Peyer's patch (tissue), 4 donors: ENCODE measurements around the gene SLC44A3. TPM values are rescaled to one million over a fixed set of nuclear protein-coding genes. Genes with fewer than 3 reads are reported as not detected.

Source experiments
- DNase-seq, 3 donors: peaks; one replicate each; pipeline ENCODE4 v3.0.0-alpha.2; 2017 to 2019
- H3K27ac ChIP-seq, 4 donors: fragments of 200-600 bp; sonication (generic); one replicate each; pipeline ENCODE4 v1.5.1; 2016 to 2019
- H3K27me3 ChIP-seq, 2 donors: fragments of 200-600 bp; sonication (generic); one replicate each; pipeline ENCODE4 v1.5.1; 2019
- H3K36me3 ChIP-seq, 3 donors: fragments of 200-600 bp; sonication (generic); one replicate each; pipeline ENCODE4 v1.5.1; 2016 to 2019
- H3K4me1 ChIP-seq, 4 donors: fragments of 200-600 bp; sonication (generic); one replicate each; pipeline ENCODE4 v1.5.1; 2016 to 2019
- H3K4me3 ChIP-seq, 4 donors: fragments of 200-600 bp; sonication (generic); 1 replicate in 3 of 4; 2 replicates in 1 of 4; pipeline ENCODE4 v1.5.1; 2016 to 2019; ENCODE audit warnings: mild to moderate bottlenecking in 1 of 4
- H3K9me3 ChIP-seq, 4 donors: fragments of 200-600 bp; sonication (generic); one replicate each; pipeline ENCODE4 v1.5.1; 2016 to 2019; ENCODE audit warnings: mild to moderate bottlenecking in 1 of 4
- CTCF ChIP-seq, 6 experiments: fragments of 450-650 bp in 4 of 6; fragments of 200-600 bp in 2 of 6; sonication (generic) in 1 of 6; IDR thresholded peaks; one replicate each; pipeline ENCODE4 v1.5.1; 2017 to 2019; ENCODE audit warnings: antibody characterized with exemption in 6 of 6, mild to moderate bottlenecking in 3 of 6, moderate library complexity in 1 of 6
- POLR2A ChIP-seq, 2 donors: fragments of 450-650 bp; IDR thresholded peaks; one replicate each; pipeline ENCODE4 v1.5.1; 2017; ENCODE audit warnings: antibody characterized with exemption in 2 of 2, mild to moderate bottlenecking in 2 of 2, moderate library complexity in 2 of 2
- total RNA-seq, 4 donors: library from RNA; depleted of rRNA; stranded (reverse); fragments of >200 nt; gene quantifications; one replicate each; pipeline ENCODE4 v1.1.0, GENCODE V29; 2016

Gene SLC44A3
- total RNA-seq, 4 donors from 2014 or later: 26.4 to 49.0 (median 40.0) TPM

DNA sequence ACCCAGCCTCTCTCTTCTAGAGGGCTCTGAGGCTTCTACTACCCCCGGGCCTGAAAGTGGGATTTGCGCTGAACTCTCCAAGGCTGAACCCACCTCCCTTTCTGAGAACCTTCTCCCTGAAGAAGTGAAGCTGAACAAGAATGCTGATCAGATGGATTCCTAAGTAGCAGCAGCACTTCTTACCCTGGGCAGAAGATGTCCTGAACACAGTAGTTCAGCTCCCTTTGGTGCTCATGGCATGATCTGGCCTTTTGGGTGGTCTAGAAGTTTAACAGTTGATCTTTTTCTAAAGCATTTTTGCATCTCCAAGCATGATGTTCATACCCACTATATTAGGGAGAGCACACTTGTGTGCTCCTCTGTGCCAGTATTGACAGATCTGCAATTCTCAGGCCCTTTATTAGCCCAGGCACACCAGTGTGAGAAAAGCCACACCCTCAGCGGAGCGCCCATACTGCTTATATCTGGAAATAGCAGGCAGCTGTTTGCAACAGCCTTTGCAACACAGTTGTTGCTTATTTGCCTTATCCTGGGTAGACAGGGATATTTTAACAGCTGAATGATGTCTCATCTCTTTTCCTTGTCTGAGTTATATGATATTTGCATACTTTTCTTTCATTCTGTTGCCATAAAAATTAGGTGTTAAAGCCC lies 72.6 kb downstream of the SLC44A3 start:
- Histone ChIP-seq H3K4me3 (no peak overlapping the region), H3K27me3 (no peaks in the 10 kb centered on the region), H3K36me3 (peaks cover 0 to 45% (median 0%) of the 10 kb centered on the region in 3 donors), H3K27ac (no peak overlapping the region), H3K4me1 (no peaks in the 10 kb centered on the region), H3K9me3 (no peaks in the 10 kb centered on the region)
- TF ChIP-seq POLR2A (IDR thresholded peaks at IDR 0.05): no peak
- TF ChIP-seq CTCF (IDR thresholded peaks at IDR 0.05): no peak
- DNase-seq: no peak

DNA sequence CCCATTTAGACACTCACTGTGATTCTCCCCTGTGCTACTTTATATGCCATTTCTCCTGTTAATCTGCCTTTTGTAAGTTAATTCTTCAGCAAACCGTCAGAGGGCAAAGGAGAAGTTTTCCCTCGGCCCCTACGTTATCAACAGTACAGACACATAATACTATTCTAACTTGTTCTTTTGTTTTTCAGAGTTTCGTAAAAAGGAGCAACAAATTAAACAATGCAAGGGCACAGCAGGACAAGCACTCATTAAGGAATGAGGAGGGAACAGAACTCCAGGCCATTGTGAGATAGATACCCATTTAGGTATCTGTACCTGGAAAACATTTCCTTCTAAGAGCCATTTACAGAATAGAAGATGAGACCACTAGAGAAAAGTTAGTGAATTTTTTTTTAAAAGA lies 74.5 kb downstream of the SLC44A3 start:
- Histone ChIP-seq H3K27ac (no peak overlapping the region), H3K27me3 (no peaks in the 10 kb centered on the region), H3K9me3 (no peaks in the 10 kb centered on the region), H3K4me3 (no peak overlapping the region), H3K4me1 (no peaks in the 10 kb centered on the region), H3K36me3 (peaks cover 0 to 58% (median 0%) of the 10 kb centered on the region in 3 donors)
- TF ChIP-seq CTCF (IDR thresholded peaks at IDR 0.05) (no peak), POLR2A (IDR thresholded peaks at IDR 0.05) (no peak)
- DNase-seq: no peak

GRCh38 chr1:94895518-94895917 lies 75.4 kb downstream of the SLC44A3 start:
- no peak overlapping the region for H3K4me3 ChIP-seq
- H3K9me3 ChIP-seq: no peaks in the 10 kb centered on the region
- no peaks in the 10 kb centered on the region for H3K27me3 ChIP-seq
- H3K27ac ChIP-seq: no peak overlapping the region
- DNase-seq: no peak
- TF ChIP-seq CTCF (IDR thresholded peaks at IDR 0.05): no peak
- TF ChIP-seq POLR2A (IDR thresholded peaks at IDR 0.05): no peak
- H3K4me1 ChIP-seq: no peaks in the 10 kb centered on the region
- H3K36me3 ChIP-seq: peaks cover 0 to 61% (median 0%) of the 10 kb centered on the region in 3 donors

DNA sequence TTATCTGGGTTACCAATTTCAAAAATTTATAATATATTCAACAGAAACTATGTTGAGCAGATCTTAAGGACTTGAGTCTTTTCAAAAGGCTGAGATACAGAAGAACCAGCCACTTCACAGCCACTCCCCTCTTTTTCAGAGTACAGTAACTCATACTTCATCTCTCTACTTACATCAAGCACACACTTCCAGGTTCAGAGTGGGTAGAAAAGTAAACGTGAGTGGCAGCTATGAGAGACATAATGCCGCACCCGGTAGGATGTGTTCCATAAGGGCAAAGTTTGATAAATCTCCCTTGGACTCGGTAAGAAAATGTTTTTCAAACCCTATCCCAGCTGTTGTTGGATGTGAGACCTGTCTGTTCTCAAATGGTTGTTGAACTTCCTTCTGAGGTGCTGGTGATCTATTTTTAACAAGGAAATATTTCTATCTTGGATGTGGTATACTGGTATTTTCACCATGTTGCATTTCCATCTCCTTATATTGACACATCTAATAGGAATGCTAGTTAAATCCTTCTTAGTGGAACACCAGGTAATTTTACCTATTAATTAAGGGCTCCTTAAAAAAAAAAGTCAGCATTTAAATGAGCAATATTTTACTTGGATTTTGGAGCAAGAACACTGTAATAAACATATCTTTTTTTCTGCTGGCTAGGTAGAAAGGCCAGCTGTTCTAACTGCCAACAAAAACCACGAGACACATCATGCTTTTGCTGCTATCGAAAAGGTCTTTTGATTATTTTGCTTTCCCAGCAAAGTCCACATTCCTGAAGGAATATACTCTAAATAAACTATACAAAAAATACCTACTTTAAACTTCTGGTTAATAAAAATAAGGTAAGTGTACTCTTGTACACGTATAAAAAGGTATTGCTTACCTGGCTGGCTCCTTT lies 78.6 kb downstream of the SLC44A3 start:
- no peak for TF ChIP-seq CTCF (IDR thresholded peaks at IDR 0.05)
- H3K4me1 ChIP-seq: no peaks in the 10 kb centered on the region
- no peaks in the 10 kb centered on the region for H3K9me3 ChIP-seq
- H3K27ac ChIP-seq: no peak overlapping the region
- DNase-seq: no peak
- H3K36me3 ChIP-seq: peaks cover 0 to 64% (median 0%) of the 10 kb centered on the region in 3 donors
- H3K27me3 ChIP-seq: no peaks in the 10 kb centered on the region
- no peak overlapping the region for H3K4me3 ChIP-seq

DNA sequence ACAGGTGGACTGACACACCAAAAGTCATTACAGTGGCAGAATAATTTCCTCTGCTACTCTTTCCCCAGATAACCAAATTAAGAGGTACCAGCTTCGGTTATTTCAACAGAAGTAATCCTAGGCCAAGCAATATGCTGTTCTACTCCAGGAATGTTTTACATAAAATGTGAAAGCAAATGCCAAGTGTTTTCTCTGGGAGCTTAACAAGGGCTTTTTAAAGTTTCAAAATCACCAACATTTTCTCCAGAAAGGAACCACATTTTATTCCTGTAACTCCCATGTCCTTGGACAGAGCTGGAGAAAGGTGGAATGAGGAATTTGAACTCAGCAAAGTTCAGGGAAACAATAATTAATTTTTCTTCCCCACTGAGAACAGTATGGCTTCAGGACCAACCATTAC lies 79.6 kb downstream of the SLC44A3 start:
- Histone ChIP-seq H3K27me3 (no peaks in the 10 kb centered on the region), H3K27ac (no peak overlapping the region), H3K4me1 (no peaks in the 10 kb centered on the region), H3K4me3 (no peak overlapping the region), H3K36me3 (peaks cover 0 to 61% (median 0%) of the 10 kb centered on the region in 3 donors), H3K9me3 (no peaks in the 10 kb centered on the region)
- TF ChIP-seq POLR2A (IDR thresholded peaks at IDR 0.05): no peak
- TF ChIP-seq CTCF (IDR thresholded peaks at IDR 0.05): no peak
- DNase-seq: no peak
